Measurements from ENCODE around the gene IFT81.
"Not testable (repeated sequence)": the region's sequence is repeated elsewhere in the genome, so short reads cannot be mapped to it uniquely, and the experiment has no call there.

The IFT81 gene

GRCh38 chr12:110244372-110244771, 120.2 kb downstream of the IFT81 start:
- DNase-seq (ENCODE audit: low read depth): no peak

- DNase-seq (ENCODE audit: low read depth): no peak
Measured at GRCh38 chr12:110244829-110245228, 120.7 kb downstream of the IFT81 start.

GRCh38 chr12:110245369-110245772, 121.2 kb downstream of the IFT81 start:
- no peak for DNase-seq (ENCODE audit: low read depth)

- no peak for DNase-seq (ENCODE audit: low read depth)
Measured at GRCh38 chr12:110246636-110247339, 122.6 kb downstream of the IFT81 start.

- no peak for DNase-seq (ENCODE audit: low read depth)
Measured at GRCh38 chr12:110247340-110248095, 123.4 kb downstream of the IFT81 start.

- DNase-seq (ENCODE audit: low read depth): no peak
Measured at GRCh38 chr12:110248096-110248447, 123.9 kb downstream of the IFT81 start.

- DNase-seq (ENCODE audit: low read depth): no peak
Measured at GRCh38 chr12:110249105-110249504, 124.9 kb downstream of the IFT81 start.

GRCh38 chr12:110249716-110250225, 125.6 kb downstream of the IFT81 start:
- DNase-seq (ENCODE audit: low read depth): no peak

GRCh38 chr12:110251381-110251780, 127.2 kb downstream of the IFT81 start:
- DNase-seq (ENCODE audit: low read depth): no peak

GRCh38 chr12:110252716-110253115, 128.6 kb downstream of the IFT81 start:
- no peak for DNase-seq (ENCODE audit: low read depth)

GRCh38 chr12:110253176-110253575, 129.0 kb downstream of the IFT81 start:
- no peak for DNase-seq (ENCODE audit: low read depth)

- no peak for DNase-seq (ENCODE audit: low read depth)
Measured at GRCh38 chr12:110254971-110255540, 130.9 kb downstream of the IFT81 start.

- not testable (repeated sequence) for DNase-seq (ENCODE audit: low read depth)
Measured at GRCh38 chr12:110255890-110256456, 131.8 kb downstream of the IFT81 start.

- DNase-seq (ENCODE audit: low read depth): no peak
Measured at GRCh38 chr12:110256780-110257431, 132.7 kb downstream of the IFT81 start.

GRCh38 chr12:110258466-110258865, 134.3 kb downstream of the IFT81 start:
- no peak for DNase-seq (ENCODE audit: low read depth)

GRCh38 chr12:110262442-110263388, 138.6 kb downstream of the IFT81 start:
- DNase-seq (ENCODE audit: low read depth): no peak

- DNase-seq (ENCODE audit: low read depth): no peak
Measured at GRCh38 chr12:110266381-110266960, 142.3 kb downstream of the IFT81 start.

- no peak for DNase-seq (ENCODE audit: low read depth)
Measured at GRCh38 chr12:110266980-110267620, 142.9 kb downstream of the IFT81 start.
